Esophagus squamous epithelium (tissue), 4 donors: ENCODE results near the gene ABHD8.

ENCODE experiments used
- CTCF ChIP-seq, 6 experiments: fragments of 450-650 bp in 4 of 6; fragments of 200-600 bp in 2 of 6; sonication (generic) in 2 of 6; IDR thresholded peaks; one replicate each; pipeline ENCODE4 v1.5.1; 2016 to 2019; ENCODE audit warnings: antibody characterized with exemption in 6 of 6, mild to moderate bottlenecking in 4 of 6, moderate library complexity in 4 of 6
- POLR2A ChIP-seq, 4 donors: fragments of 450-650 bp; IDR thresholded peaks; one replicate each; pipeline ENCODE4 v1.6.1; 2017; ENCODE audit warnings: antibody characterized with exemption in 4 of 4, mild to moderate bottlenecking in 4 of 4, moderate library complexity in 3 of 4

DNA sequence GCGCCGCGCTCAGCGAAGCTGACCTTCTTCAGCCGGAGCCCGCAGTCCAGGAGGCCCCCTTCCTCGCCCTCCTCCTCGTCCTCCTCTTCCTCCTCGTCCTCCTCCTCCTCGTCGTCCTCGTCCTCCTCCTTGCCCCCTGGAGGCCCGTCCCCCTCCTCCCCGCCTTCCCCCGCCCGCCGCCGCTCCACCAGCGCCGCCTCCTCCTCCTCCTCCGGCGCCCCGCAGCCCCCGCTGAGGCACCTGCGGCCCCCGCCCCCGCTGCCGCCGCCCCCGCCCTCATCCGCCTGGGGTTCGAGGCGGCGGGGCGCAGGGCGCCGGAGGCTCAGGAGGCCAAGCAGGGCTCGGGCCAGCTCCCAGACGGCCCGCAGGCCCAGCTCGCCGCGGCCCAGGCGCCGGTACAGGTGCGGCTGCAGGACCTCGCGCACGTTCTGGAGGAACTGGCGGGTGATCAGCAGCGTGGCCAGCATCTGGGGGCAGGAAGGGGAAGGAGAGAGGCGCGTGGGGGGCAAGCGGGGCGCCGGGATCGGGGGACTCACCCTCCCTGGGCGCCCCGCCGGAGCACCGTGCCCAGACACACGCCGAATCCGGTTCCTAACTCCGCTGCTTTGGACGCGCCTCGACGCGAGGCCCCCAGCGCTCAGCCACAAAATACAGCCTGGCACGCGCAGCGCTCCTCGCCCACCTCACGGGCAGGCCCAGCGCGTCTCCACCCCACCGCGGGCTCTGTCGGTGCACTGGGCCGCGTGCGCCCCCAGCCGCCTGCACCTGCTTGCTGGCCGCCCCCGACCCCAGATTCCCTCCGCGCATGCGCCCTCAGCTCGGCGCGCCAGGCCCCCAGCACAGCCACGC is 25.5 kb upstream of the ABHD8 start:
- TF ChIP-seq CTCF (IDR thresholded peaks at IDR 0.05), result no peak
- no peak for TF ChIP-seq POLR2A (IDR thresholded peaks at IDR 0.05)
